ENCODE results near the gene LRMDA. TPM values are rescaled to one million over a fixed set of nuclear protein-coding genes. Genes with fewer than 3 reads are reported as not detected.
A peak's percentile ranks its signal among the peaks of the same experiment; 100 is the strongest.

LRMDA gene
- polyA plus RNA-seq, 3 donors, result 39.8 to 59.6 (median 56.4) TPM

DNA sequence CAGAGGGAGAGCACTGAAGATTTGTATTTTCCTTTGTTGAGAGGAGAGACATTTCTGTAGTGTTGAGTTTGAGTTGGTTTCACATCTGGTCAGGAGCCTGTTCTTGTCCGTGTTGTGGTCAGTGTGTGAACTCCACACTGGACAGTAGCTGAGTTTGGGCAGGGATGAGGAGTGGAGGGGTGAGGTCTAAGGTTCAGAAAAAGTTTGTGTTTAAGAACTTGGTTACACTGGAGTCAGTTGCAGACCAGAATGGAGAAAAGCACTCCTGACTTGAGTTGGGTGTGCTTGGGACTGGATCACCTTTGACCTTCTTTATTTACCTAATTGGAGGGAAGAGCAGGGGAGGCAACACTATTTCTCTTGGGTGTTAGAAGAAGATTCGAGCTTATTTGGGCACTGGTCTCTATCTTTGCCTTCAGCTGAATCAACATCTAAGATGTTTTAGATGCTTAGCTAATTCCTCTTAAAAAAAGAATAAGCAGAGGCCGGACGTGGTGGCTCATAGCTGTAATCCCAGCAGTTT, 8.9 kb downstream of the LRMDA start:
- no peaks in the 10 kb centered on the region for H3K27me3 ChIP-seq (ENCODE audit: control insufficient read depth in 2 of 2, insufficient read depth in 2 of 2, low read length in 2 of 2)
- no peaks in the 10 kb centered on the region for H3K4me1 ChIP-seq (ENCODE audit: control insufficient read depth in 1 of 2, insufficient read depth in 2 of 2, low read length in 2 of 2)
- peaks cover 29% of the 10 kb centered on the region for H3K4me1 Mint-ChIP-seq
- peaks cover 0 to 2% (median 0%) of the 10 kb centered on the region in 3 donors for H3K27me3 Mint-ChIP-seq (ENCODE audit: low read depth in 3 of 3)
- TF ChIP-seq CTCF (IDR thresholded peaks at IDR 0.05), result no peak
- WGBS (ENCODE audit: insufficient coverage), result 100% methylated on average over 2 of the region's 4 CpGs
- no peak for DNase-seq
- H3K4me3 Mint-ChIP-seq, result no peak overlapping the region
- peaks cover 46 to 67% of the 10 kb centered on the region in 2 donors for H3K36me3 Mint-ChIP-seq
- peaks cover 98% of the 10 kb centered on the region for H3K79me2 ChIP-seq (ENCODE audit: insufficient read depth, low read length)
- H3K36me3 ChIP-seq (replicated peaks in 1 of 2; ENCODE audit: control insufficient read depth in 1 of 2, insufficient read depth in 2 of 2, low read length in 2 of 2), result peaks cover 34 to 65% of the 10 kb centered on the region in 2 donors
- peak overlapping the region in 2 of 7 donors; percentile 11 to 55 for H3K27ac Mint-ChIP-seq
- H4K20me1 ChIP-seq (ENCODE audit: insufficient read depth, low read length), result peaks cover 35% of the 10 kb centered on the region
- H2AFZ ChIP-seq (ENCODE audit: insufficient read depth, low read depth, low read length, poor library complexity, severe bottlenecking), result no peak overlapping the region
- no peak overlapping the region for H3K27ac ChIP-seq (ENCODE audit: low read depth in 1 of 2, low read length in 2 of 2)
- H3K9me3 Mint-ChIP-seq, result peaks cover 8 to 24% (median 18%) of the 10 kb centered on the region in 7 donors
- peaks cover 8 to 21% of the 10 kb centered on the region in 2 donors for H3K9me3 ChIP-seq (replicated peaks in 1 of 2; ENCODE audit: control insufficient read depth in 1 of 2, insufficient read depth in 1 of 2, low read length in 2 of 2)
- H3K4me3 ChIP-seq (replicated peaks in 1 of 3; ENCODE audit: low read depth in 2 of 3, low read length in 3 of 3), result no peak overlapping the region
- intact Hi-C loops (cut with micrococcal nuclease), result no loop called here
- no peak overlapping the region for H3K4me2 ChIP-seq (replicated peaks; ENCODE audit: extremely low read depth, low read length, poor library complexity, severe bottlenecking)
- no peak overlapping the region for H3K9ac ChIP-seq (ENCODE audit: insufficient read depth, low read length, poor library complexity, severe bottlenecking)

GRCh38 chr10:75441196-75441595, 9.8 kb downstream of the LRMDA start:
- no peak overlapping the region for H2AFZ ChIP-seq (ENCODE audit: insufficient read depth, low read depth, low read length, poor library complexity, severe bottlenecking)
- H4K20me1 ChIP-seq (ENCODE audit: insufficient read depth, low read length), result peaks cover 26% of the 10 kb centered on the region
- H3K36me3 Mint-ChIP-seq, result peaks cover 55 to 69% of the 10 kb centered on the region in 2 donors
- peaks cover 26% of the 10 kb centered on the region for H3K4me1 Mint-ChIP-seq
- peaks cover 34 to 69% of the 10 kb centered on the region in 2 donors for H3K36me3 ChIP-seq (replicated peaks in 1 of 2; ENCODE audit: control insufficient read depth in 1 of 2, insufficient read depth in 2 of 2, low read length in 2 of 2)
- H3K27me3 Mint-ChIP-seq (ENCODE audit: low read depth in 3 of 3), result peaks cover 0 to 2% (median 0%) of the 10 kb centered on the region in 3 donors
- intact Hi-C loops (cut with micrococcal nuclease), result no loop called here
- peaks cover 98% of the 10 kb centered on the region for H3K79me2 ChIP-seq (ENCODE audit: insufficient read depth, low read length)
- WGBS (ENCODE audit: insufficient coverage), result 94% methylated on average over 4 of the region's 4 CpGs
- H3K27ac ChIP-seq (ENCODE audit: low read depth in 1 of 2, low read length in 2 of 2), result no peak overlapping the region
- H3K27ac Mint-ChIP-seq, result peak overlapping the region in 1 of 7 donors; percentile 44
- no peak overlapping the region for H3K4me3 ChIP-seq (replicated peaks in 1 of 3; ENCODE audit: low read depth in 2 of 3, low read length in 3 of 3)
- H3K27me3 ChIP-seq (ENCODE audit: control insufficient read depth in 2 of 2, insufficient read depth in 2 of 2, low read length in 2 of 2), result no peaks in the 10 kb centered on the region
- no peak overlapping the region for H3K9ac ChIP-seq (ENCODE audit: insufficient read depth, low read length, poor library complexity, severe bottlenecking)
- no peaks in the 10 kb centered on the region for H3K4me1 ChIP-seq (ENCODE audit: control insufficient read depth in 1 of 2, insufficient read depth in 2 of 2, low read length in 2 of 2)
- H3K4me3 Mint-ChIP-seq, result no peak overlapping the region
- peaks cover 14 to 33% (median 24%) of the 10 kb centered on the region in 7 donors for H3K9me3 Mint-ChIP-seq
- no peak for TF ChIP-seq CTCF (IDR thresholded peaks at IDR 0.05)
- H3K4me2 ChIP-seq (replicated peaks; ENCODE audit: extremely low read depth, low read length, poor library complexity, severe bottlenecking), result no peak overlapping the region
- H3K9me3 ChIP-seq (replicated peaks in 1 of 2; ENCODE audit: control insufficient read depth in 1 of 2, insufficient read depth in 1 of 2, low read length in 2 of 2), result peaks cover 16 to 29% of the 10 kb centered on the region in 2 donors
- DNase-seq, result no peak

Measured in CD14-positive monocyte (primary cell).